ENCODE results near the gene OTOL1.

The OTOL1 gene

GRCh38 chr3:161545824-161546223 lies 49.2 kb downstream of the OTOL1 start:
- no peak for DNase-seq

- DNase-seq = no peak
Observed at GRCh38 chr3:161548301-161548700, 51.7 kb downstream of the OTOL1 start.

GRCh38 chr3:161549261-161549660 lies 52.7 kb downstream of the OTOL1 start:
- DNase-seq = no peak

GRCh38 chr3:161550491-161551195 lies 54.0 kb downstream of the OTOL1 start:
- no peak for DNase-seq

GRCh38 chr3:161551697-161552096 lies 55.1 kb downstream of the OTOL1 start:
- DNase-seq = no peak

- no peak for DNase-seq
Observed at GRCh38 chr3:161552984-161553560, 56.5 kb downstream of the OTOL1 start.

All from activated gamma-delta T cell (primary cell).